Small intestine (tissue), 7 donors: ENCODE measurements around the gene LDLRAD3. TPM values are rescaled to one million over a fixed set of nuclear protein-coding genes. Genes with fewer than 3 reads are reported as not detected.

Experiments used
- DNase-seq, 2 donors: peaks; one replicate each; pipeline versions ENCODE4 v3.0.0 to v3.0.0-alpha.2; 2013
- FAIRE-seq: peaks from 2 replicates; lab custom pipeline; 2012; peaks lifted over from hg19 to GRCh38; lab: Jason Lieb, UNC
- H3K27ac ChIP-seq, 3 donors: one replicate each; pipeline ENCODE4 v1.5.1; 2013; ENCODE audit warnings: low read length in 2 of 3, mild to moderate bottlenecking in 2 of 3, control low read depth in 1 of 3, inconsistent platforms in 1 of 3, low read depth in 1 of 3, moderate library complexity in 1 of 3
- H3K27me3 ChIP-seq, 3 donors: one replicate each; pipeline ENCODE4 v1.6.1; 2013; ENCODE audit warnings: low read length in 3 of 3, inconsistent platforms in 1 of 3; ENCODE audit not compliant: control insufficient read depth in 3 of 3, insufficient read depth in 3 of 3
- H3K36me3 ChIP-seq, 3 donors: one replicate each; pipeline ENCODE4 v1.6.1; 2013; ENCODE audit warnings: low read length in 3 of 3, inconsistent platforms in 1 of 3, low read depth in 1 of 3, mild to moderate bottlenecking in 1 of 3, moderate library complexity in 1 of 3; ENCODE audit not compliant: control insufficient read depth in 3 of 3, insufficient read depth in 2 of 3
- H3K4me1 ChIP-seq, 3 donors: one replicate each; pipeline ENCODE4 v1.6.1; 2013; ENCODE audit warnings: low read length in 2 of 3, inconsistent platforms in 1 of 3, low read depth in 1 of 3, mild to moderate bottlenecking in 1 of 3, moderate library complexity in 1 of 3; ENCODE audit not compliant: control insufficient read depth in 3 of 3, insufficient read depth in 2 of 3
- H3K4me3 ChIP-seq, 3 donors: one replicate each; pipeline ENCODE4 v1.5.1; 2013; ENCODE audit warnings: low read length in 3 of 3, control low read depth in 1 of 3, inconsistent platforms in 1 of 3, low read depth in 1 of 3, mild to moderate bottlenecking in 1 of 3, moderate library complexity in 1 of 3
- H3K9me3 ChIP-seq, 2 donors: one replicate each; pipeline ENCODE4 v1.6.1; 2013; ENCODE audit warnings: low read depth in 1 of 2, low read length in 1 of 2; ENCODE audit not compliant: control insufficient read depth in 2 of 2, insufficient read depth in 1 of 2
- WGBS, 3 donors: extraction: QIAGEN DNeasy Blood & Tissue Kit; methylation state at CpG; one replicate each; pipeline ENCODE4 v1.1.7; 2013; 5-methylcytosine and 5-hydroxymethylcytosine counted together
- polyA plus RNA-seq, 4 donors: library from polyadenylated mRNA; stranded (reverse) in 3 of 4; unstranded in 1 of 4; fragments of 200-250 nt in 3 of 4; fragments of 120-200 nt in 1 of 4; gene quantifications; one replicate each; pipeline versions ENCODE4 v1.2.1 to v1.2.3, GENCODE V29; 2013
- donor health status: healthy with polysubstance abuse.
- donor health status: control.
- donor health status: control.
- donor health status: Bipolar disorder and iron deficiency.
- donor health status: healthy.

LDLRAD3 gene
- polyA plus RNA-seq, 4 donors, result 0.22 to 6.9 (median 3.5) TPM

- H3K27ac ChIP-seq, result no peak overlapping the region
- no peak for FAIRE-seq
- DNase-seq, result no peak
- WGBS, 3 donors, result 78 to 84% (median 81%) methylated on average over 6 of the region's 6 CpGs
- H3K36me3 ChIP-seq, result peaks cover 0 to 20% (median 0%) of the 10 kb centered on the region in 3 donors
- no peaks in the 10 kb centered on the region for H3K4me1 ChIP-seq
- H3K27me3 ChIP-seq, result no peaks in the 10 kb centered on the region
- H3K9me3 ChIP-seq, result peaks cover 0 to 17% of the 10 kb centered on the region in 2 donors
- no peak overlapping the region for H3K4me3 ChIP-seq
These were observed 153.4 kb downstream of the LDLRAD3 start for GRCh38 chr11:36097219-36097650.

GRCh38 chr11:36098087-36098486 is 154.2 kb downstream of the LDLRAD3 start:
- no peak overlapping the region for H3K27ac ChIP-seq
- H3K4me3 ChIP-seq, result no peak overlapping the region
- H3K36me3 ChIP-seq, result peaks cover 0 to 20% (median 0%) of the 10 kb centered on the region in 3 donors
- no peaks in the 10 kb centered on the region for H3K4me1 ChIP-seq
- peaks cover 0 to 12% of the 10 kb centered on the region in 2 donors for H3K9me3 ChIP-seq
- DNase-seq (no peak), FAIRE-seq (no peak)
- H3K27me3 ChIP-seq, result no peaks in the 10 kb centered on the region
- WGBS, 3 donors, result 82 to 93% (median 88%) methylated on average over 6 of the region's 6 CpGs

DNA sequence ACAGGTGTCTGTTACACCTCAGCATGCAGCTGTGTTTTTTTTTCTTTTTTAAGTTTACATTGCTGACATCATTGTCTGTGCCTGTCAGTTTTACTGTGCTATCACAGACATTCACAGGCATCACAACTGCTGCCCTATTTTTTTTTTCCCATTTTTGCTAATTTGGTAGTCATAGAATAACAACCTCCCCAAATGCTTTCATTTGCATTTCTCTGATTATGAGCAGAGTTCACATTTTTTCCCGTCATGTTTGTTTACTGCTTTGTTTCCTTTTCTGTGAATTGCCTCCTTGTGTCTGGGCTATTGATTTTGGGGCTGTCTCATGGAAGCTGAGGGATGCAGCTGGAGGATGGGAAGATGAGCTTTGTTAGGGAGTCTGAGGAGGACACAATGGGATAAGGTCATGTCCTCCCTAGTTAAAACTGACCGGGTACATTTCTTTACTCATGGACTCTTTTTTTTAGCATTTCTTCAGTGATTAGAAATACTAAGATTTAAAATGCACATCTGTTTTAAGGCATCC is 155.1 kb downstream of the LDLRAD3 start:
- H3K4me3 ChIP-seq, result no peak overlapping the region
- no peak for FAIRE-seq
- WGBS, 3 donors, result 65 to 75% (median 74%) methylated on average over 2 of the region's 2 CpGs
- H3K27me3 ChIP-seq, result no peaks in the 10 kb centered on the region
- H3K4me1 ChIP-seq, result no peaks in the 10 kb centered on the region
- peaks cover 0 to 5% of the 10 kb centered on the region in 2 donors for H3K9me3 ChIP-seq
- H3K36me3 ChIP-seq, result peaks cover 0 to 18% (median 0%) of the 10 kb centered on the region in 3 donors
- H3K27ac ChIP-seq, result no peak overlapping the region
- no peak for DNase-seq

GRCh38 chr11:36101466-36101865 is 157.6 kb downstream of the LDLRAD3 start:
- Histone ChIP-seq H3K36me3 (peaks cover 0 to 20% (median 0%) of the 10 kb centered on the region in 3 donors), H3K4me1 (no peaks in the 10 kb centered on the region), H3K27me3 (no peaks in the 10 kb centered on the region), H3K27ac (no peak overlapping the region), H3K9me3 (no peaks in the 10 kb centered on the region), H3K4me3 (no peak overlapping the region)
- DNase-seq (no peak), FAIRE-seq (no peak)
- 85 to 92% (median 88%) methylated on average over 4 of the region's 4 CpGs for WGBS, 3 donors

DNA sequence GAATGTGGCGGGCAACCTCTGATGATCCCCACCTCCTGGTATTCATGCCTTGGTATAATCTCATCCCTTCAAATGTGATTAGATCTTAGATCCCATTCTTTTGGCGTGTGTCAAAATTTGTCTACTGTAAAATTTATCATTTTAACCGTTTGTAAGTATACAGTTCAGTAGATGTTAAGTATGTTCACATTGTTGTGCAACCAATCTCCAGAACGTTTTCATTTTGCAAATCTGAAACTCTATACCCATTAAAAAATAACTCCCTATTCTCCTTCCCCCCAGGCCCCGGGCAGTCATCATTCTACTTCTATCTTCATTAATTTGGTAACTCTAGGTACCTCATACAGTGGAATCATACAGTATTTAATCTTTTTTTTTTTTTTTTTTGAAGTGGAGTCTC is 159.0 kb downstream of the LDLRAD3 start:
- WGBS, 3 donors, result 85 to 90% (median 87%) methylated on average over 5 of the region's 5 CpGs
- no peak for FAIRE-seq
- no peak overlapping the region for H3K27ac ChIP-seq
- no peaks in the 10 kb centered on the region for H3K4me1 ChIP-seq
- no peak for DNase-seq
- no peaks in the 10 kb centered on the region for H3K9me3 ChIP-seq
- peaks cover 0 to 22% (median 0%) of the 10 kb centered on the region in 3 donors for H3K36me3 ChIP-seq
- H3K27me3 ChIP-seq, result no peaks in the 10 kb centered on the region
- no peak overlapping the region for H3K4me3 ChIP-seq

DNA sequence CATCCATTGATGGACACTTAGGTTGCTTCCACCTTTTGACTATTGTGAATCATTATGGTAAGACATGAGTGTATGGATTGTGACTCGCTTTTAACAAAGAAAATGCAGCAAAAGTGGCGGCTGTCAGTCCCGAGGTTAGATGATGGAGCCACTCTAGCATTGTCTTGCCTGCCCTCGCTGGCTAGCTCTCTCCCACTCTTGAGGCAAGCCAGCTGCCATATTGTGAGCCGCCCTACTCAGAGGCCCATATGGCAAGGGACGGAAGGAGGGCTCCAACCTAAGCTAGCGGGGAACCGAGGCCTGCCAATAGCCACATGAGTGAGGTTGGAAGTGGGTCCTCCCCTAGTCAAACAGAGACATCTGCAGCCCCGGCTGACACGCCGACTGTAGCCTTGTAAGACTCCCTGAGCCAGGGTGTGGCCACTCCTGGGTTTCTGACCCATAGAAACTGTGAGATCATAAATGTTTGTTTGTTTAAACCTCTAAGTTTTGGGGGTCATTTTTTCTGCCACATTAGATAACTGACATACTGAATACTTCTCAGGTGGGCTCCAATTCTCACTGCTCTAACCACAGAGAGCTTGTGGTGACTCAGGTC is 160.2 kb downstream of the LDLRAD3 start:
- Histone ChIP-seq H3K9me3 (no peaks in the 10 kb centered on the region), H3K36me3 (peaks cover 0 to 19% (median 0%) of the 10 kb centered on the region in 3 donors), H3K27me3 (no peaks in the 10 kb centered on the region), H3K27ac (no peak overlapping the region), H3K4me3 (no peak overlapping the region), H3K4me1 (no peaks in the 10 kb centered on the region)
- DNase-seq (no peak), FAIRE-seq (no peak)
- 90 to 96% (median 95%) methylated on average over 11 of the region's 11 CpGs for WGBS, 3 donors

DNA sequence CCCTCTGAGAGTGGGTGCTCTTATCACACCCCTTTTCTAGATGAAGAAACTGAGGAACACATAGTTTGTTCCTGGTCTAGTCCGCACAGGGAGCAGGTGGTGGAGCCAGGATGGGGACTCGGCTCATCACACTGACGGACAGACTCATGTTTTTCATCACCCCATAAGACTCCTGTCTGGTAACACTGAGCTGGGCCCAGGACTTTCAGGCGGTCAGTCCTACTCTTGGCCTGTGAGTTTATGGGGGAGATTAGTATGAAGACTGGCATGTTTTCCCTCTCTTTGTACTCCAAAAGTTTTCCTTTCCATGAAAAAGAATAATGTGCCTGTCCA is 160.8 kb downstream of the LDLRAD3 start:
- WGBS, 3 donors, result 89 to 98% (median 89%) methylated on average over 4 of the region's 4 CpGs
- FAIRE-seq, result no peak
- DNase-seq, result no peak

GRCh38 chr11:36105743-36106581 is 162.1 kb downstream of the LDLRAD3 start:
- 85 to 92% (median 88%) methylated on average over 9 of the region's 9 CpGs for WGBS, 3 donors
- FAIRE-seq, result no peak
- peaks cover 0 to 19% (median 0%) of the 10 kb centered on the region in 3 donors for H3K36me3 ChIP-seq
- H3K4me1 ChIP-seq, result no peaks in the 10 kb centered on the region
- no peak overlapping the region for H3K4me3 ChIP-seq
- no peak for DNase-seq
- no peak overlapping the region for H3K27ac ChIP-seq
- H3K27me3 ChIP-seq, result no peaks in the 10 kb centered on the region
- no peaks in the 10 kb centered on the region for H3K9me3 ChIP-seq

More for the DNA sequence above, 160.8 kb downstream of the LDLRAD3 start:
- Histone ChIP-seq H3K27ac (no peak overlapping the region), H3K27me3 (no peaks in the 10 kb centered on the region), H3K4me3 (no peak overlapping the region), H3K36me3 (peaks cover 0 to 19% (median 0%) of the 10 kb centered on the region in 3 donors), H3K4me1 (no peaks in the 10 kb centered on the region), H3K9me3 (no peaks in the 10 kb centered on the region)
